Testis (tissue), 3 donors: Measurements from ENCODE around the gene MAP3K4. TPM values are rescaled to one million over a fixed set of nuclear protein-coding genes. Genes with fewer than 3 reads are reported as not detected.

Experiments
- DNase-seq: peaks from one replicate; pipeline ENCODE4 v3.0.0-alpha.2; 2019
- H3K27ac ChIP-seq, 2 donors: fragments of 200-600 bp; sonication (generic); one replicate each; pipeline ENCODE4 v1.5.1; 2019
- H3K27me3 ChIP-seq: fragments of 200-600 bp; sonication (generic); one replicate; pipeline ENCODE4 v1.5.1; 2019
- H3K36me3 ChIP-seq: fragments of 200-600 bp; sonication (generic); one replicate; pipeline ENCODE4 v1.5.1; 2017; ENCODE audit warnings: low read depth; ENCODE audit errors: missing control alignments
- H3K4me1 ChIP-seq: fragments of 200-600 bp; sonication (generic); one replicate; pipeline ENCODE4 v1.5.1; 2019
- H3K4me3 ChIP-seq, 2 donors: fragments of 200-600 bp; sonication (generic); one replicate each; pipeline ENCODE4 v1.5.1; 2017 to 2019
- H3K9me3 ChIP-seq: fragments of 200-600 bp; sonication (generic); one replicate; pipeline ENCODE4 v1.5.1; 2017
- POLR2A ChIP-seq: fragments of 450-650 bp; IDR thresholded peaks from one replicate; pipeline ENCODE4 v1.6.1; 2017; ENCODE audit warnings: antibody characterized with exemption, mild to moderate bottlenecking, moderate library complexity
- WGBS, 2 donors: methylation state at CpG; one replicate each; pipeline ENCODE4 v1.1.5; 2018; 5-methylcytosine and 5-hydroxymethylcytosine counted together
- intact Hi-C: fragments of 100-400 bp; cut with DNase I; formaldehyde crosslinking; loops from one replicate; pipeline ENCODE4 v1.15.1; 2023; ENCODE audit warnings: low total_unique reads
- polyA plus RNA-seq: library from polyadenylated mRNA; stranded (reverse); fragments of 350-450 nt; fragmentation: Illumina TruSeq; extraction: RNeasy Lipid Tissue Mini Kit (QIAGEN cat#74804); gene quantifications from one replicate; pipeline ENCODE4 v1.2.3, GENCODE V29; 2014; ENCODE audit warnings: low read depth, low replicate concordance; ENCODE audit not compliant: insufficient read depth
- total RNA-seq, 2 donors: library from RNA; depleted of rRNA; stranded (reverse); fragments of >200 nt; gene quantifications; one replicate each; pipeline ENCODE4 v1.2.3, GENCODE V29; 2016
- TF ChIP-seq, protein P1 (sequence below), 3 experiments: fragments of 450-650 bp in 2 of 3; fragments of 200-600 bp in 1 of 3; sonication (generic) in 1 of 3; IDR thresholded peaks; one replicate each; pipeline ENCODE4 v1.5.1; 2016 to 2019; ENCODE audit warnings: antibody characterized with exemption in 3 of 3, mild to moderate bottlenecking in 2 of 3, moderate library complexity in 1 of 3

Gene MAP3K4
- total and polyA plus RNA-seq, 3 donors from 2014 or later, result 45.0 to 77.7 (median 65.4) TPM

DNA sequence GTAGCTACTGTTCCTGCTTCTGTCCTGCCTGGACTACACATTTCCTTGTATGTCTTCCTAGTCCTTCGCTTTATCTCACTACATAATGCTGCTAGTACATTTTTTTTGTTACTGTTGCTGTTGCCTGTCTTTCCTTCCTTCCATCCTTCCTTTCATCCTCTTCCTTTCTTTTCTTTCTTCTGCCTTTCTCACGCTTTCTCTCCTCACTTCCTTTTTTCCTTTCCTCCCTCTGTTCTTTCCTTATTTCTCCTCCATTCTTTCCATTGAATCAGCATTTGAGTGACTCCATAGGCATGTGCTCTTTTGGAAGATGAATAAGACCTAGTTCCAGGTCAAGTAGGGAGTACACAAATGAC lies 46.3 kb downstream of the MAP3K4 start:
- Histone ChIP-seq H3K27me3 (no peaks in the 10 kb centered on the region), H3K4me1 (no peaks in the 10 kb centered on the region), H3K4me3 (no peak overlapping the region), H3K27ac (no peak overlapping the region), H3K9me3 (no peaks in the 10 kb centered on the region), H3K36me3 (no peaks in the 10 kb centered on the region)
- intact Hi-C loops, result no loop called here
- TF ChIP-seq, protein P1, sequence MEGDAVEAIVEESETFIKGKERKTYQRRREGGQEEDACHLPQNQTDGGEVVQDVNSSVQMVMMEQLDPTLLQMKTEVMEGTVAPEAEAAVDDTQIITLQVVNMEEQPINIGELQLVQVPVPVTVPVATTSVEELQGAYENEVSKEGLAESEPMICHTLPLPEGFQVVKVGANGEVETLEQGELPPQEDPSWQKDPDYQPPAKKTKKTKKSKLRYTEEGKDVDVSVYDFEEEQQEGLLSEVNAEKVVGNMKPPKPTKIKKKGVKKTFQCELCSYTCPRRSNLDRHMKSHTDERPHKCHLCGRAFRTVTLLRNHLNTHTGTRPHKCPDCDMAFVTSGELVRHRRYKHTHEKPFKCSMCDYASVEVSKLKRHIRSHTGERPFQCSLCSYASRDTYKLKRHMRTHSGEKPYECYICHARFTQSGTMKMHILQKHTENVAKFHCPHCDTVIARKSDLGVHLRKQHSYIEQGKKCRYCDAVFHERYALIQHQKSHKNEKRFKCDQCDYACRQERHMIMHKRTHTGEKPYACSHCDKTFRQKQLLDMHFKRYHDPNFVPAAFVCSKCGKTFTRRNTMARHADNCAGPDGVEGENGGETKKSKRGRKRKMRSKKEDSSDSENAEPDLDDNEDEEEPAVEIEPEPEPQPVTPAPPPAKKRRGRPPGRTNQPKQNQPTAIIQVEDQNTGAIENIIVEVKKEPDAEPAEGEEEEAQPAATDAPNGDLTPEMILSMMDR (IDR thresholded peaks at IDR 0.05), result no peak
- 82 to 86% methylated on average over 2 of the region's 2 CpGs for WGBS, 2 donors
- no peak for DNase-seq

DNA sequence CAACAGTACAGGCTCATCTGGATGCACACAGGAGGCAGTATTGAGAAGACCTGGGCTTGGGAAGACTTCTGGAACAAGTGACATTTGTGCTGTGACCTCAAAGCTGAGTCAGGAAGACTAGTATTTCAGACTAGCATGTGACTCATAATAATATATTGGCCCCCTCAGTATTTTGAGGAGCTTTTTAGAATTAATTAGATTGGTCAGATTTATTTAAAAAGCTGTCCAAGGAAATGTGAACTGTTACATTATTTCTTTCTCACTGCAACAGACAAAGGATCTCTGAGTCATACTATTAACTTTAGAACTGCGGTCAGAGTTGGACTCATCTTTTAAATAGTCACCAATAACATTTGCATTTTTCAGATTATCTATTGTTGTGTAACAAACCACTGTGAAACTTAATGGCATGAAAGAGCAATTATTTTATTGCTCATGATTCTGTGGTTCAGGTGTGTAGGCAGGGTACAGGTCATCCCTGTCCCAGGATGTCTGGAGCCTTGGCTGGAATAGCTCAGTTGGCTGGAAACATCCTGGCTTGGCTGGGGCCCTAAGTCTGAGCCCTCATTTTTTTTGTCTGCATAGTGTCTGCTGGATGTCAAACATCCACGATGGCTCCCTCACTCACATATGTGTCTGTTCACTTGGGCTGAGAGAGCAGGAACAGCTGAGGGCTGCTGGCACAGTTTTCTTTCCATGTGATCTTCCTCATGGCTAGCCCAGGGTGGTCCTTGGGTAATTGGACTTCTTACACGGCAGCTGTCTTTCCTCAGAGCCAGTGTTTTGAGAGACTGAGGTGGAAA lies 46.9 kb downstream of the MAP3K4 start:
- WGBS, 2 donors, result 62 to 68% methylated on average over 3 of the region's 3 CpGs
- no peaks in the 10 kb centered on the region for H3K36me3 ChIP-seq
- H3K9me3 ChIP-seq, result no peaks in the 10 kb centered on the region
- TF ChIP-seq, protein P1 (IDR thresholded peaks at IDR 0.05), result no peak
- TF ChIP-seq POLR2A, result no peak
- no peak overlapping the region for H3K27ac ChIP-seq
- no peaks in the 10 kb centered on the region for H3K27me3 ChIP-seq
- no peak overlapping the region for H3K4me3 ChIP-seq
- intact Hi-C loops, result no loop called here
- H3K4me1 ChIP-seq, result no peaks in the 10 kb centered on the region
- no peak for DNase-seq

DNA sequence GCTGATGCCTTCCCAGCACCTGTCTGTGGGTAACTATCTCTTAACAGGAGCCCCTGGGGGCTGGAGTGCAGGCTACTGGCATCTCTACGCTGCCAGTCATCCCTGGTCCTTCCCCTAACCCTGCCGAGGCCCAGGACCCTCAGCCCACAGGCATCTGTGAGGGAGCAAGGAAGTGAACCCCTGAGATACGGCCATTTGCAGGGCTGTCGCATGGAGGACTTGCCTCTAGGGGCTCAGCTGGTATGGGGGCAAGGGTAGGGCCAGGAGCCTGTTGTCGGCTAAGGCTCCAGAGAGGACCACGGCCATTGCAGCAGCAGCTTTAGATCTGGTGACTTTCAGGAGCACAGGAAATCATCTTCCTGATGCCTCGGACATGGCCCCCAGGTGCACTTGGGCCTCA lies 49.7 kb downstream of the MAP3K4 start:
- Histone ChIP-seq H3K27ac (no peak overlapping the region), H3K4me1 (no peaks in the 10 kb centered on the region), H3K36me3 (no peaks in the 10 kb centered on the region), H3K4me3 (no peak overlapping the region), H3K9me3 (no peaks in the 10 kb centered on the region), H3K27me3 (no peaks in the 10 kb centered on the region)
- no peak for TF ChIP-seq POLR2A
- TF ChIP-seq, protein P1 (IDR thresholded peaks at IDR 0.05), result no peak
- 94 to 97% methylated on average over 5 to 7 of the region's 7 CpGs for WGBS, 2 donors
- DNase-seq, result no peak
- intact Hi-C loops, result no loop called here

DNA sequence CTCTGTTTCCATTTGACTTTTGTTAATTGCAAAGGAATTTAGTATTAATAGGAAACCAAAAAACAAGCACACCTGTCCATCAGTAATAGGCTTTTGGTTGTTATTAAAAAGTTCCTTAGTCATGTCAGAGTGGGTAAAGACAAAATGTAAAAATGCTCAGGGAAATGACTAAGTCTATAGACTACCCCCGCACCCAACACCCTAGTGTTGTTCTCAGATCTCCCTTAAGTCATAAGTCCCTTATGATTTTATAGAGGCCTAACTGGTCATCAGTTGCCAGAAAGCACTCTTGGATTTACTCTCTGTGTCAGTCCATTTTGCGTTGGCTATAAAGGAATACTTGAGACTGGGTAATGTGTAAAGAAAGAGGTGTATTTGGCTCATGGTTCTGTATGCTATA lies 52.8 kb downstream of the MAP3K4 start:
- Histone ChIP-seq H3K27me3 (no peaks in the 10 kb centered on the region), H3K9me3 (no peaks in the 10 kb centered on the region), H3K4me3 (no peak overlapping the region), H3K36me3 (no peaks in the 10 kb centered on the region), H3K4me1 (no peaks in the 10 kb centered on the region), H3K27ac (no peak overlapping the region)
- WGBS, 2 donors, result 92 to 98% methylated on average over 2 of the region's 2 CpGs
- intact Hi-C loops, result no loop called here
- TF ChIP-seq, protein P1 (IDR thresholded peaks at IDR 0.05), result no peak
- TF ChIP-seq POLR2A, result no peak
- no peak for DNase-seq

DNA sequence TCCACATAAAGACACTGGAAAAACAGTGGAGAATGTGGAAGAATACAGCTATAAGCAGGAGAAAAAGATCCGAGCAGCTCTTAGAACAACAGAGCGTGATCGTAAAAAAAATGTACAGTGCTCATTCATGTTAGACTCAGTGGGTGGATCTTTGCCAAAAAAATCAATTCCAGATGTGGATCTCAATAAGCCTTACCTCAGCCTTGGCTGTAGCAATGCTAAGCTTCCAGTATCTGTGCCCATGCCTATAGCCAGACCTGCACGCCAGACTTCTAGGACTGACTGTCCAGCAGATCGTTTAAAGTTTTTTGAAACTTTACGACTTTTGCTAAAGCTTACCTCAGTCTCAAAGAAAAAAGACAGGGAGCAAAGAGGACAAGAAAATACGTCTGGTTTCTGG lies 57.1 kb downstream of the MAP3K4 start:
- Histone ChIP-seq H3K4me3 (no peak overlapping the region), H3K9me3 (no peaks in the 10 kb centered on the region), H3K4me1 (no peaks in the 10 kb centered on the region), H3K36me3 (no peaks in the 10 kb centered on the region), H3K27me3 (no peaks in the 10 kb centered on the region), H3K27ac (no peak overlapping the region)
- no peak for DNase-seq
- TF ChIP-seq, protein P1 (IDR thresholded peaks at IDR 0.05), result no peak
- TF ChIP-seq POLR2A, result no peak
- 73 to 80% methylated on average over 7 of the region's 7 CpGs for WGBS, 2 donors
- intact Hi-C loops, result no loop called here
